T-helper 1 cell treated with Interleukin-12 subunit alpha and Interleukin-12 subunit beta and Interleukin-4 antibody, amounts not matched to agents 30 ng/mL and 1 ng/mL, for 36 hours (primary cell): ENCODE data around the gene ITPR3. TPM values are rescaled to one million over a fixed set of nuclear protein-coding genes. Genes with fewer than 3 reads are reported as not detected.

Source experiments
- intact Hi-C: fragments of 100-400 bp; cut with micrococcal nuclease; formaldehyde crosslinking; loops from one replicate; pipeline ENCODE4 v1.15.1; 2024
- total RNA-seq: library from RNA; stranded (reverse); gene quantifications from 2 replicates; pipeline ENCODE4 v1.2.3, GENCODE V29; 2022

Gene ITPR3
- total RNA-seq, 1 donor from 2014 or later, result 46.9 TPM

DNA sequence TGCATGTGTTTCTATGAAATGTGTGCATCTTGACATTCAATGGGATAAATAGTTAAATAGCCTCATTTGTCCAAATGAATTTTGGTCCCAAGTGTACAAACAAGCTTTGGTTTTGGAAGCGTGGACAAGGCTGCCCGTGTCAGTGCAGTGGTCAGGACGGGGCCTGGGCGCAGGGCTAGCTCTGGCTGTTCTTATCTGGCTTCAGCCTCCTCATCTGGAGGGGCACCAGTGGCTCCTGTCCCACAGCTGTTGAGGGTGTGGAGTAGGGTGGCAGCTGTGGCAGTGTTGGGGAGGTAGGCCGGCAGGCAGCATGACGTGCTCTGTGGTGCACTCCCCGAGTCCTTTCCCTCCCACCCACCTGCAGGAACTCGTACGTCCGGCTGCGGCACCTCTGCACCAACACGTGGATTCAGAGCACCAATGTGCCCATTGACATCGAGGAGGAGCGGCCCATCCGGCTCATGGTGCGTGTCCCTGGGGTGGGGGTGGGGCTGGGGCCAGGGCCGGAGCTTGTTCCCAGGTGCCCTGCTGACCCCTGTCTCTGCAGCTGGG is 43.5 kb downstream of the ITPR3 start:
- intact Hi-C loops, result no loop called here

DNA sequence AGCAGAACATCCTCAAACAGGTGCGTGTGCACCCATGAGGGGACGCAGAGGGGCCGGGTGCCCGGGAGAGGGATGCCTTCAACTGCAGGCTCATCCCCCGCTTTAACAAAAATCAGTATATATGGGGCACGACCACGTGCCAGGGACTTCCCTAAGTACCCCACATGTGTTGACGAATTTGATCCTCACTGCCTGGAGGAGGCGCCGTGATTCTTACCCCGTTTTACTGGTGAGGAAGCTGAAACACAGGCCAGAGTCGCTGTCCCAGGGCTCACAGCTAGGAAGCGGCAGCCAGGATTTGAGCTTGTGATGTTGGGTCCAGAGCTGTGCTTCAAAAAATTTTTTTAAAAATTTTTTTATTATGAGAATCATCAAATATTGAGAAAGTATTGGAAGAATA is 44.8 kb downstream of the ITPR3 start:
- intact Hi-C loops, result no loop called here

DNA sequence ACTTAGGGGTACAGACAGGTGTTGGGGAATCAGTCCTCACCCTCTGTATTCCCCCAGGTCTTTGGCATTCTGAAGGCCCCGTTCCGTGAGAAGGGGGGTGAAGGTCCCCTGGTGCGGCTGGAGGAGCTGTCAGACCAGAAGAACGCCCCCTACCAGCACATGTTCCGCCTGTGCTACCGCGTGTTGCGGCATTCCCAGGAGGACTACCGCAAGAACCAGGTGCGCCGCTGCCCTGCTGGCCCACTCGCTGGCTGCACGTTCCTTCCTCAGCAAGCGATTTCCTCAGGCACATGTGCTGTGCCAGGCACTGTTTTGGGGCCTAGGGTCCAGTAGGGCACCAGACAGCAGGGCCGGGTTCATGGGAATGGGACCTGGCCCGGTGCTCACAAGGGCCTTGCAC is 46.0 kb downstream of the ITPR3 start:
- intact Hi-C loops, result no loop called here

GRCh38 chr6:33667776-33668175 is 46.7 kb downstream of the ITPR3 start:
- intact Hi-C loops, result loop anchor here (2.0 kb wide), 1 partner anchor 47 kb away; the partner anchor contains the start of gene ITPR3

- intact Hi-C loops, result loop anchor here (2.0 kb wide), 1 partner anchor 48 kb away; the partner anchor contains the start of gene ITPR3
Measured at GRCh38 chr6:33668328-33668727, 47.2 kb downstream of the ITPR3 start.

DNA sequence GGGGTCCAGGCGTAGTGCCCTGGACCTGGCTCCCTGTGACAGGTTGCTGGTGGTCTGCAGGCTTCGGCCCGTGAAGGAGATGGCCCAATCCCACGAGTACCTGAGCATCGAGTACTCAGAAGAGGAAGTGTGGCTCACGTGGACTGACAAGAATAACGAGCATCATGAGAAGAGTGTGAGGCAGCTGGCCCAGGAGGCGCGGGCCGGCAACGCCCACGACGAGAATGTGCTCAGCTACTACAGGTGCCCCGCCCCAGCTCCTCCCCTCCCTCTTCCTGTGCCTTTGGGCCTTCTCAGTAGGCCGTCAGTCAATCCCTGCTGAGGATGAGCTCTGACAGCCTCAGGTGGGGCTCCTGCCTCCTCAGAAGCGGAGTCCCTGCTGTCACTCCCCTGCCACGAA is 47.8 kb downstream of the ITPR3 start:
- intact Hi-C loops, result loop anchor here (1.0 to 2.0 kb wide), 3 partner anchors 31 to 48 kb away; partner anchors contain the start of genes ITPR3 and UQCC2

DNA sequence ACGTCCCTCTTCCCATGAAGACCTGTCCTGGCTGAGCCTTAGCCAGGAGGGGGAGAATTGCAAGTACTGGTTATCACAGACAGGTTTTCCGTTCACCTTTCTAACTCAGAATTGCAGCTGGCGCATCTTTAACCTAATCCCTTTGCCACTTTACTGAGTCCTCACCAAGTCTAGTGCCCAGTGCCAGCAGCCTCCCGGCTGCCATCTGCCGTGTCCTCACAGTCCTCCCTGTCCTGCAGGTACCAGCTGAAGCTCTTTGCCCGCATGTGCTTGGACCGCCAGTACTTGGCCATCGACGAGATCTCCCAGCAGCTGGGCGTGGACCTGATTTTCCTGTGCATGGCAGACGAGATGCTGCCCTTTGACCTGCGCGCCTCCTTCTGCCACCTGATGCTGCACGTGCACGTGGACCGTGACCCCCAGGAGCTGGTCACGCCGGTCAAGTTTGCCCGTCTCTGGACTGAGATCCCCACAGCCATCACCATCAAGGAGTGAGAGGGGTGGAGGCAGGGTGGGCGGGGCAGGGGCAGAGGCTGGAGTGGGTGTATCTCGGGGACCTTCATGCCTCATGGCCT is 49.1 kb downstream of the ITPR3 start:
- intact Hi-C loops, result no loop called here

- intact Hi-C loops, result no loop called here
Measured at GRCh38 chr6:33670971-33671743, 50.0 kb downstream of the ITPR3 start.

- intact Hi-C loops, result no loop called here
Measured at GRCh38 chr6:33671744-33672072, 50.6 kb downstream of the ITPR3 start.

DNA sequence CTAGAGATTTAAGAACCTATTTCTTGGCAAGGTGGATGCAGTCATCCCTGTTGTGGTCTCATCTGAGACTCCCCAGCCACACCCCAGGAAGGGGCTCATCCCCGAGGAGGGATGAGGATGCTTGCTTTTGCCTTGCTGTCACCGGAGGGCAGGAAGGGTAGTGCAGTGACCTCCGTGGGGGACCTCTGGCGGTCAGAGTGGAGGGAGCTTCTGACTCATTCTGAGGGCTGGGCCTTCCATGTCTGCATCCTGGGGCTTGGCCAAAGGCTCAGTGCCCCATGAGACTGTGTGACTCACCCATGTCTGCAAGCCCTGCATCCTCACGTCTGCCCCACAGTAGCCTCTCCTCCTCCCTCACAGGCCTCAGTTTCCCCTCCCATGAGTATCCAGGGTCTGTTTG is 51.7 kb downstream of the ITPR3 start:
- intact Hi-C loops, result no loop called here

DNA sequence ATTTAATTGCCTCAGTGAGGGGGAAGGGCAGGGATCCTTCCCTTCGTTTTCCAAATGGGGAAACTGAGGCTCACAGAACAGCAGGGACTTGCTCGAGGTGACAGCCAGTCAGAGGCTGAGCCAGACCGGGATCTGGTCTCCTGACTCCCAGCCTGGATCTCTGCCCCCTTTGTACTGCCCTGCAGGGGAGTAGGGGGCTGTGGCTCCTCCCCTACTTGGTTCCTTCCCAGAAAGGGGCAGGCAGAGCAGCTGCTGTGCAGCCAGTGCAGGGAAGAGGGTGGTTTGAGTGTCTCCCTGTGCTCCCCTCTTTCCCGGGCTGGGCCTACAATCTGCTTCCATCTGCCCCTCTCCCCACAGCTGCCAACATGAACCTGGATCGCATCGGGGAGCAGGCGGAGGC is 52.7 kb downstream of the ITPR3 start:
- intact Hi-C loops, result no loop called here

- intact Hi-C loops, result no loop called here
Measured at GRCh38 chr6:33675968-33676367, 54.8 kb downstream of the ITPR3 start.

GRCh38 chr6:33676416-33677142 is 55.5 kb downstream of the ITPR3 start:
- intact Hi-C loops, result no loop called here

GRCh38 chr6:33677143-33677660 is 56.1 kb downstream of the ITPR3 start:
- intact Hi-C loops, result no loop called here

DNA sequence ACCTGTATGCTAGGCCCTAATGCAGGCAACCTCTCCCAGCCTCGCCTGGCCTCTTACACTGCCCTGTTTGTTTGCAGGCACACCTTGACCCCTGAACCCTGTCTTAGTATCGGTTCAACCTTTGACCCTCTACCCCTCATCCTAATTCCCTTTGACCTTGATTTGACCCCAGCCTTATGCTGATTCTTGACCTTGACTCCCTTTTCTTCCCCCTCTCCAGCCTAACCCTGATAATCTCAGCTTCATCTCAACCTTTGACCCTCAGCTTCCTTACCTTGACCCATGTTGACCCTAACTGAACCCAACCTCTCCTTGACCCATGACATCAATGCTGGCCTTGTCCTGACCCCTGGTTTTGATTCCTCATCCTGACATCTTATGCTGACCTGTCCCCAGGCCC is 56.6 kb downstream of the ITPR3 start:
- intact Hi-C loops, result no loop called here

GRCh38 chr6:33678233-33678931 is 57.3 kb downstream of the ITPR3 start:
- intact Hi-C loops, result no loop called here

DNA sequence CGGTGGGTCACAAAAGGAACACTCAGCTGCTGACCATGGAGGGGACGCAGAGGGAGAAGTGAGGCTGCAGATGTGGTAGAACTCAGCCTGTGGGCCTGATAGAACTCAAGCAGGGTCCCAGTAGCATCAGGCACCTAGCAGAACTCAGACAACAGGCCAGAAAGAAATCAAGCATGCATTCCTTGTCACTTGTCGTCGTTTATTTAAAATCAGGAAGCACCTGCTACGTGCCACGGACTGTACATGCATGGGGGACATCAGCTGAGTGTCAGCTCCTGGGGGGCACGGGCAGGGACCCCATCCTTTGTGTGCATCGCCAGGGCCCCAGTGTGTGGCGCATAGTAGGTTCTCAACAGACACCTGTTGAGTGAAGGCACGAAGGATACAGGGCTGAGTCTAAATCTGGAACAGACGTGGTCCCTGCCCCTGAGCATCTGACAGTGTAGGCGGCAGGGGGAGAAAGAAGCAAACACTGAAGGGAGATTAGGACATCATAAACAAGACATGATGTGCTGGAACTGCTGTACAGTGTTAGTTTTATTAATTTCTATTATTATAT is 57.9 kb downstream of the ITPR3 start:
- intact Hi-C loops, result no loop called here

- intact Hi-C loops, result no loop called here
Measured at GRCh38 chr6:33679761-33680160, 58.6 kb downstream of the ITPR3 start.

- intact Hi-C loops, result no loop called here
Measured at GRCh38 chr6:33682341-33682740, 61.2 kb downstream of the ITPR3 start.

- intact Hi-C loops, result no loop called here
Measured at GRCh38 chr6:33683051-33683571, 62.0 kb downstream of the ITPR3 start.
